GM19328 (cell line): Measurements from ENCODE around the gene PARP11.

Source experiments
- ATAC-seq: cut with Tn5 transposase; IDR thresholded peaks from one replicate; pipeline ENCODE4 v1.9.1; 2021; ENCODE audit warnings: mild to moderate bottlenecking, moderate library complexity; ENCODE audit not compliant: unreplicated experiment

Gene PARP11

GRCh38 chr12:3775385-3776035, 97.7 kb downstream of the PARP11 start:
- no peak for ATAC-seq

- no peak for ATAC-seq
Measured at GRCh38 chr12:3772380-3772779, 100.8 kb downstream of the PARP11 start.

- ATAC-seq: no peak
Measured at GRCh38 chr12:3771853-3772252, 101.3 kb downstream of the PARP11 start.

- no peak for ATAC-seq
Measured at GRCh38 chr12:3770891-3771290, 102.3 kb downstream of the PARP11 start.

- no peak for ATAC-seq
Measured at GRCh38 chr12:3768911-3769447, 104.2 kb downstream of the PARP11 start.

GRCh38 chr12:3761116-3761735, 112.0 kb downstream of the PARP11 start:
- ATAC-seq: no peak

GRCh38 chr12:3759878-3760277, 113.3 kb downstream of the PARP11 start:
- no peak for ATAC-seq
